SK-N-SH (cell line): ENCODE data around the gene GNG3. TPM values are rescaled to one million over a fixed set of nuclear protein-coding genes. Genes with fewer than 3 reads are reported as not detected.
A peak's percentile ranks its signal among the peaks of the same experiment; 100 is the strongest.

Experiments
- CTCF ChIA-PET: fragments of 300-600, 350-600 bp; formaldehyde crosslinking; extraction: SDS; loops from one replicate; lab custom pipeline; 2021; lab: Yijun Ruan, JAX
- POLR2A ChIA-PET: fragments of 350-600 bp; sonication (Branson Sonifier 250); formaldehyde crosslinking; extraction: SDS; loops from one replicate; lab custom pipeline; 2020; ENCODE audit warnings: antibody characterized with exemption, inconsistent platforms; lab: Yijun Ruan, JAX
- DNase-seq: peaks from one replicate; pipeline ENCODE4 v3.0.0; 2012
- H2AFZ ChIP-seq: fragments of 200-600 bp; sonication (generic); 2 replicates; pipeline ENCODE4 v1.8.1; 2016; ENCODE audit warnings: antibody characterized with exemption, mild to moderate bottlenecking, low read depth
- H3F3A ChIP-seq: fragments of 200-600 bp; sonication (generic); replicated peaks from 2 replicates; pipeline ENCODE3; 2016; ENCODE audit warnings: antibody characterized with exemption, mild to moderate bottlenecking; ENCODE audit not compliant: insufficient read depth
- H3K27ac ChIP-seq, 2 experiments: fragments of 200-500 bp in 1 of 2; fragments of 200-600 bp in 1 of 2; sonication (Bioruptor generic) in 1 of 2; sonication (generic), shearing (Covaris generic) in 1 of 2; 2 replicates each; pipeline versions ENCODE4 v1.5.1 to v1.6.1; 2014 to 2016; ENCODE audit warnings: low read depth in 2 of 2, inconsistent platforms in 1 of 2, low read length in 1 of 2, mild to moderate bottlenecking in 1 of 2, mixed read lengths in 1 of 2
- H3K27me3 ChIP-seq: fragments of 200-600 bp; sonication (generic), shearing (Covaris generic); 2 replicates; pipeline ENCODE4 v1.6.1; 2016; ENCODE audit warnings: mixed run types; ENCODE audit not compliant: insufficient read depth
- H3K36me3 ChIP-seq, 2 experiments: fragments of 200-500 bp in 1 of 2; fragments of 200-600 bp in 1 of 2; sonication (Bioruptor generic) in 1 of 2; sonication (generic) in 1 of 2; replicated peaks in 1 of 2; 2 replicates each; pipeline versions ENCODE3 to v1.5.1; 2014 to 2016; ENCODE audit warnings: low read length in 1 of 2, mild to moderate bottlenecking in 1 of 2; ENCODE audit not compliant: insufficient read depth in 2 of 2, control insufficient read depth in 1 of 2
- H3K4me1 ChIP-seq, 2 experiments: fragments of 200-500 bp in 1 of 2; fragments of 200-600 bp in 1 of 2; sonication (Bioruptor generic) in 1 of 2; sonication (generic), shearing (Covaris generic) in 1 of 2; 2 replicates each; pipeline versions ENCODE4 v1.5.1 to v1.6.1; 2014 to 2016; ENCODE audit warnings: low read depth in 1 of 2, low read length in 1 of 2, mixed run types in 1 of 2; ENCODE audit not compliant: insufficient read depth in 2 of 2, control insufficient read depth in 1 of 2
- H3K4me2 ChIP-seq: fragments of 200-600 bp; sonication (generic), shearing (Covaris generic); 2 replicates; pipeline ENCODE4 v1.6.1; 2017; ENCODE audit warnings: mixed run types
- H3K4me3 ChIP-seq, 2 experiments: fragments of 200-500 bp in 1 of 2; fragments of 200-600 bp in 1 of 2; sonication (Bioruptor generic) in 1 of 2; sonication (generic), shearing (Covaris generic) in 1 of 2; 2 replicates each; pipeline versions ENCODE4 v1.5.1 to v1.8.1; 2014 to 2016; ENCODE audit warnings: low read depth in 2 of 2, inconsistent platforms in 1 of 2, low read length in 1 of 2, mild to moderate bottlenecking in 1 of 2, mixed read lengths in 1 of 2, moderate library complexity in 1 of 2
- H3K79me2 ChIP-seq: fragments of 200-600 bp; sonication (generic); 2 replicates; pipeline ENCODE4 v1.8.1; 2017; ENCODE audit warnings: mild to moderate bottlenecking; ENCODE audit not compliant: insufficient read depth
- H3K9ac ChIP-seq: fragments of 200-600 bp; sonication (generic); 2 replicates; pipeline ENCODE4 v1.6.1; 2017; ENCODE audit warnings: mixed run types
- H3K9me2 ChIP-seq: fragments of 200-600 bp; sonication (generic); 2 replicates; pipeline ENCODE4 v1.6.1; 2017; ENCODE audit warnings: mixed run types
- H3K9me3 ChIP-seq: fragments of 200-600 bp; sonication (generic); 2 replicates; pipeline ENCODE4 v1.6.1; 2017; ENCODE audit warnings: mixed run types, mild to moderate bottlenecking, moderate library complexity
- H4K20me1 ChIP-seq: fragments of 200-600 bp; sonication (generic); 2 replicates; pipeline ENCODE4 v1.6.1; 2017; ENCODE audit warnings: mild to moderate bottlenecking, mixed run types; ENCODE audit not compliant: insufficient read depth
- FOSL2 ChIP-seq: IDR thresholded peaks from 2 replicates; pipeline ENCODE4 v1.4.0; 2012; ENCODE audit warnings: low read depth, mild to moderate bottlenecking, moderate library complexity, borderline replicate concordance
- FOXM1 ChIP-seq: IDR thresholded peaks from 2 replicates; pipeline ENCODE4 v1.4.0; 2012; ENCODE audit warnings: low read depth, mild to moderate bottlenecking
- GABPA ChIP-seq: IDR thresholded peaks from 2 replicates; pipeline ENCODE4 v1.4.0; 2012; ENCODE audit warnings: low read depth, mild to moderate bottlenecking
- NFIC ChIP-seq: IDR thresholded peaks from 2 replicates; pipeline ENCODE4 v1.4.0; 2012; ENCODE audit warnings: borderline replicate concordance
- POLR2AphosphoS5 ChIP-seq: IDR thresholded peaks from 2 replicates; pipeline ENCODE4 v1.6.1; 2012; ENCODE audit warnings: low read depth, low read length
- RFX5 ChIP-seq: IDR thresholded peaks from 2 replicates; pipeline ENCODE4 v1.6.1; 2012; ENCODE audit warnings: mild to moderate bottlenecking, improper control_type of control experiment, low read length
- RXRA ChIP-seq: IDR thresholded peaks from 2 replicates; pipeline ENCODE4 v1.4.0; 2012; ENCODE audit warnings: low read depth, mild to moderate bottlenecking, borderline replicate concordance
- TAF1 ChIP-seq: IDR thresholded peaks from 2 replicates; pipeline ENCODE4 v1.6.1; 2012; ENCODE audit warnings: low read depth, mild to moderate bottlenecking, low read length, moderate library complexity, borderline replicate concordance
- WGBS: methylation state at CpG from one replicate; pipeline ENCODE4 v1.1.6; 2017; ENCODE audit warnings: low lambda C conversion rate; 5-methylcytosine and 5-hydroxymethylcytosine counted together
- polyA plus RNA-seq, 3 experiments: library from polyadenylated mRNA; depleted of rRNA; stranded (reverse); fragments of >200 nt; gene quantifications; 2 replicates each; pipeline ENCODE4 v1.2.3, GENCODE V29; 2012
- TF ChIP-seq, protein P1 (sequence below): IDR thresholded peaks from 2 replicates; pipeline ENCODE4 v1.6.1; 2012; ENCODE audit warnings: mild to moderate bottlenecking, low read depth, low read length, moderate library complexity
- TF ChIP-seq, protein P2 (sequence below): fragments of 150-350 bp; IDR thresholded peaks from 2 replicates; pipeline ENCODE4 v1.6.1; 2016; ENCODE audit warnings: mild to moderate bottlenecking, low read depth, low read length
- TF ChIP-seq, protein P3 (sequence below): IDR thresholded peaks from 2 replicates; pipeline ENCODE4 v1.4.0; 2012; ENCODE audit warnings: low read depth
- TF ChIP-seq, protein P4 (sequence below): IDR thresholded peaks from 2 replicates; pipeline ENCODE4 v1.4.0; 2012; ENCODE audit warnings: low read depth, borderline replicate concordance
- TF ChIP-seq, protein P5 (sequence below): fragments of 150-350 bp; IDR thresholded peaks from 2 replicates; pipeline ENCODE4 v1.6.1; 2017; ENCODE audit warnings: antibody characterized with exemption, low read length, low read depth, borderline replicate concordance

Gene GNG3
- polyA plus RNA-seq, 1 of the 3 experiments (the other 2 are of a cell fraction): 0.16 TPM

DNA sequence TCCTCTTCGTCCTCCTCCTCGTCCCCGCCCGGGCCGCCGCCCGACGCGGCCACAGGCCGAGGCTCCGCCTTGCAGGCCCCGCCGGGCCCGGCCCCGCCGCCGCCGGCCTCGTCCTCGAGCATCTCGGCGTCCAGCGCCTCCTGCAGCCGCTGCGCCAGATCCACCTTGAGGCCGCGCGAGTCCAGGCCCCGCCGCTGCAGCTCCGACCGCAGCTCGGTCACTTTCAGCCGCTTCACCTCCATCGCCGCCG, 19.4 kb downstream of the GNG3 start:
- H4K20me1 ChIP-seq: peaks cover 36% of the 10 kb centered on the region
- H2AFZ ChIP-seq: no peak overlapping the region
- H3K4me1 ChIP-seq: peaks cover 12 to 21% of the 10 kb centered on the region in 2 experiments; a peak in 3 of 4 replicates
- H3K36me3 ChIP-seq: peaks cover 31 to 42% of the 10 kb centered on the region in 2 experiments
- H3K79me2 ChIP-seq: peaks cover 84% of the 10 kb centered on the region
- H3K9me2 ChIP-seq: no peaks in the 10 kb centered on the region
- no peaks in the 10 kb centered on the region for H3K9me3 ChIP-seq
- peak overlapping the region; percentile 88 for H3K9ac ChIP-seq
- TF ChIP-seq TAF1 (peak; percentile 66; the same call in 1 of the 2 replicates), FOXM1 (no peak)
- TF ChIP-seq, protein P1, sequence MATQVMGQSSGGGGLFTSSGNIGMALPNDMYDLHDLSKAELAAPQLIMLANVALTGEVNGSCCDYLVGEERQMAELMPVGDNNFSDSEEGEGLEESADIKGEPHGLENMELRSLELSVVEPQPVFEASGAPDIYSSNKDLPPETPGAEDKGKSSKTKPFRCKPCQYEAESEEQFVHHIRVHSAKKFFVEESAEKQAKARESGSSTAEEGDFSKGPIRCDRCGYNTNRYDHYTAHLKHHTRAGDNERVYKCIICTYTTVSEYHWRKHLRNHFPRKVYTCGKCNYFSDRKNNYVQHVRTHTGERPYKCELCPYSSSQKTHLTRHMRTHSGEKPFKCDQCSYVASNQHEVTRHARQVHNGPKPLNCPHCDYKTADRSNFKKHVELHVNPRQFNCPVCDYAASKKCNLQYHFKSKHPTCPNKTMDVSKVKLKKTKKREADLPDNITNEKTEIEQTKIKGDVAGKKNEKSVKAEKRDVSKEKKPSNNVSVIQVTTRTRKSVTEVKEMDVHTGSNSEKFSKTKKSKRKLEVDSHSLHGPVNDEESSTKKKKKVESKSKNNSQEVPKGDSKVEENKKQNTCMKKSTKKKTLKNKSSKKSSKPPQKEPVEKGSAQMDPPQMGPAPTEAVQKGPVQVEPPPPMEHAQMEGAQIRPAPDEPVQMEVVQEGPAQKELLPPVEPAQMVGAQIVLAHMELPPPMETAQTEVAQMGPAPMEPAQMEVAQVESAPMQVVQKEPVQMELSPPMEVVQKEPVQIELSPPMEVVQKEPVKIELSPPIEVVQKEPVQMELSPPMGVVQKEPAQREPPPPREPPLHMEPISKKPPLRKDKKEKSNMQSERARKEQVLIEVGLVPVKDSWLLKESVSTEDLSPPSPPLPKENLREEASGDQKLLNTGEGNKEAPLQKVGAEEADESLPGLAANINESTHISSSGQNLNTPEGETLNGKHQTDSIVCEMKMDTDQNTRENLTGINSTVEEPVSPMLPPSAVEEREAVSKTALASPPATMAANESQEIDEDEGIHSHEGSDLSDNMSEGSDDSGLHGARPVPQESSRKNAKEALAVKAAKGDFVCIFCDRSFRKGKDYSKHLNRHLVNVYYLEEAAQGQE: peak; percentile 26; the same call in 1 of the 2 replicates
- TF ChIP-seq, protein P2, sequence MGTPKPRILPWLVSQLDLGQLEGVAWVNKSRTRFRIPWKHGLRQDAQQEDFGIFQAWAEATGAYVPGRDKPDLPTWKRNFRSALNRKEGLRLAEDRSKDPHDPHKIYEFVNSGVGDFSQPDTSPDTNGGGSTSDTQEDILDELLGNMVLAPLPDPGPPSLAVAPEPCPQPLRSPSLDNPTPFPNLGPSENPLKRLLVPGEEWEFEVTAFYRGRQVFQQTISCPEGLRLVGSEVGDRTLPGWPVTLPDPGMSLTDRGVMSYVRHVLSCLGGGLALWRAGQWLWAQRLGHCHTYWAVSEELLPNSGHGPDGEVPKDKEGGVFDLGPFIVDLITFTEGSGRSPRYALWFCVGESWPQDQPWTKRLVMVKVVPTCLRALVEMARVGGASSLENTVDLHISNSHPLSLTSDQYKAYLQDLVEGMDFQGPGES: no peak
- ChIA-PET CTCF (interaction anchor here (0.6 to 2.3 kb wide), 6 partner anchors 18 to 100 kb away, joined by 3 to 9 read pairs (median 4); partner anchors contain the start of genes BSCL2 and TMEM179B), POLR2A (interaction anchor here (0.7 to 4.5 kb wide), 15 partner anchors 17 to 153 kb away, joined by 3 to 33 read pairs (median 10); partner anchors contain the start of genes C11orf98, CSKMT, LBHD1 and MTA2)
- peaks cover 26% of the 10 kb centered on the region for H3F3A ChIP-seq
- no peaks in the 10 kb centered on the region for H3K27me3 ChIP-seq
- DNase-seq: no peak
- H3K4me3 ChIP-seq: peak overlapping the region; percentile 89 to 92
- peak overlapping the region; percentile 93 for H3K4me2 ChIP-seq
- no CpG with 5 or more reads among the region's 37 CpGs for WGBS
- H3K27ac ChIP-seq: peak overlapping the region; percentile 99

DNA sequence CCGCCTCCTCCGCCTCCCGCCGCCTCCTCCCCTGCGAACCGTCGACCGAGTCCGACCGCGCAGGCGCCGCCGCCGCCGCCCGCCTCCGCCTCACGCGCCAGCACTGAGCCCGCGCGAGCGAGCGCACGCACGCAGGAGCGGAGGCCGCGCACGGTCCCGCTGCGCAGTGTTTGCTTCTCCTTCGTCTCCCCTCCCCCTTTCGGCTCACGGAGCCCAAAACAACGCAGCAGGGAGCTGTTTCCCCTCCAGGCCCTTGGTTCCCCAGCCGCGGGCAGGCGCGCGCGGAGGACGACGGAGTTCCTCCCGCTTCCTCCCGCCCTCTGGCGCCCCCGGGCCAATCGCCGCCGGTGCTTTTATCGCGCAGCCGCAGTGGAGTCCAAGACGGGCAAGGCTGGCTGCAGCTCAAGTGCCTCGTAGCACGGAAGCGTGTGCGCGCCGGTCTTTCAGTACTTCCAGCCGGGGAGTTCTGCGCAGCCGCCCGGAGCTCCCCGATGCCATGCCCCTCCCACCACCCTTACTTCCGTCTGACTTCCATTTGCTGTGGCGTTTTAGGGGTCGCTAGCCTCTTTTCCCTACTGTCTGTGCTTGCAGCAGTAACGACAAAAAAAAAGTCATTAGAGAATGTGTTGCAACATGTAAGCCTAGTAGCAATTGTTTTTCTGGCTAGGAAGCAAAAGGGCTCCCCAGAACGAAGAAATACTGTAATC, 19.8 kb downstream of the GNG3 start, which contains the start of gene HNRNPUL2:
HNRNPUL2 (minus strand) TSS at position 293 of the 707 bp plus-strand sequence. CDS start 301 bp downstream, outside the sequence.
- Histone ChIP-seq H3K4me3 (peak within 1 kb of the TSS; percentile 89 to 92), H3K9ac (peak within 1 kb of the TSS; percentile 88), H3K9me3 (no peaks in the 10 kb centered on the region), H4K20me1 (peaks cover 36% of the 10 kb centered on the region), H3K27ac (peak within 1 kb of the TSS; percentile 99), H3K4me1 (peaks cover 12 to 21% of the 10 kb centered on the region in 2 experiments; a peak in 3 of 4 replicates), H3F3A (peaks cover 26% of the 10 kb centered on the region), H3K36me3 (peaks cover 27 to 38% of the 10 kb centered on the region in 2 experiments), H3K79me2 (peaks cover 84% of the 10 kb centered on the region), H3K27me3 (no peaks in the 10 kb centered on the region), H3K4me2 (peak within 1 kb of the TSS; percentile 93), H2AFZ (peak within 1 kb of the TSS; percentile 99), H3K9me2 (no peaks in the 10 kb centered on the region)
- POLR2A ChIA-PET: interaction anchor here (0.7 to 4.5 kb wide), 18 partner anchors 17 to 163 kb away, joined by 3 to 33 read pairs (median 7); partner anchors contain the start of genes B3GAT3, C11orf98, CSKMT and LBHD1
- peak; percentile 95 for DNase-seq
- WGBS: 2% methylated on average over 25 of the region's 72 CpGs
- CTCF ChIA-PET: interaction anchor here (0.6 to 2.3 kb wide), 10 partner anchors 12 to 99 kb away, joined by 3 to 9 read pairs (median 4); partner anchors contain the start of genes BSCL2, POLR2G and TMEM179B
- TF ChIP-seq, protein P3, sequence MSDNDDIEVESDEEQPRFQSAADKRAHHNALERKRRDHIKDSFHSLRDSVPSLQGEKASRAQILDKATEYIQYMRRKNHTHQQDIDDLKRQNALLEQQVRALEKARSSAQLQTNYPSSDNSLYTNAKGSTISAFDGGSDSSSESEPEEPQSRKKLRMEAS: peak; percentile 89
- TF ChIP-seq RFX5 (no peak; the same call in 1 of the 2 replicates), POLR2AphosphoS5 (peak; percentile 89), FOXM1 (no peak), NFIC (no peak), RXRA (no peak), FOSL2 (no peak), GABPA (peak; percentile 72)
- TF ChIP-seq, protein P4, sequence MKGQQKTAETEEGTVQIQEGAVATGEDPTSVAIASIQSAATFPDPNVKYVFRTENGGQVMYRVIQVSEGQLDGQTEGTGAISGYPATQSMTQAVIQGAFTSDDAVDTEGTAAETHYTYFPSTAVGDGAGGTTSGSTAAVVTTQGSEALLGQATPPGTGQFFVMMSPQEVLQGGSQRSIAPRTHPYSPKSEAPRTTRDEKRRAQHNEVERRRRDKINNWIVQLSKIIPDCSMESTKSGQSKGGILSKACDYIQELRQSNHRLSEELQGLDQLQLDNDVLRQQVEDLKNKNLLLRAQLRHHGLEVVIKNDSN: no peak
- TF ChIP-seq, protein P1: no peak
- TF ChIP-seq, protein P5, sequence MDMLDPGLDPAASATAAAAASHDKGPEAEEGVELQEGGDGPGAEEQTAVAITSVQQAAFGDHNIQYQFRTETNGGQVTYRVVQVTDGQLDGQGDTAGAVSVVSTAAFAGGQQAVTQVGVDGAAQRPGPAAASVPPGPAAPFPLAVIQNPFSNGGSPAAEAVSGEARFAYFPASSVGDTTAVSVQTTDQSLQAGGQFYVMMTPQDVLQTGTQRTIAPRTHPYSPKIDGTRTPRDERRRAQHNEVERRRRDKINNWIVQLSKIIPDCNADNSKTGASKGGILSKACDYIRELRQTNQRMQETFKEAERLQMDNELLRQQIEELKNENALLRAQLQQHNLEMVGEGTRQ: no peak
